Neural crest cell (in vitro differentiated cells): Measurements from ENCODE around the gene SLC7A6OS. TPM values are rescaled to one million over a fixed set of nuclear protein-coding genes. Genes with fewer than 3 reads are reported as not detected.

Source experiments
- DNase-seq: peaks from one replicate; pipeline ENCODE4 v3.0.0; 2021; ENCODE audit warnings: low read depth, mixed read lengths, low spot score
- H3K27ac Mint-ChIP-seq: one replicate; pipeline ENCODE4 v1.8.0; 2021; ENCODE audit warnings: mild to moderate bottlenecking, mixed read lengths; ENCODE audit not compliant: unreplicated experiment
- H3K27me3 Mint-ChIP-seq: 2 replicates; pipeline ENCODE4 v1.8.0; 2021; ENCODE audit warnings: low read depth, mild to moderate bottlenecking, mixed read lengths
- H3K36me3 Mint-ChIP-seq: 2 replicates; pipeline ENCODE4 v1.8.0; 2021; ENCODE audit warnings: low read depth, mild to moderate bottlenecking, mixed read lengths
- H3K4me1 Mint-ChIP-seq: 2 replicates; pipeline ENCODE4 v1.8.0; 2021; ENCODE audit warnings: mixed read lengths
- H3K4me3 Mint-ChIP-seq: one replicate; pipeline ENCODE4 v1.8.0; 2021; ENCODE audit warnings: mild to moderate bottlenecking, mixed read lengths
- H3K9me3 Mint-ChIP-seq: 2 replicates; pipeline ENCODE4 v1.8.0; 2021; ENCODE audit warnings: mixed read lengths
- CTCF ChIP-seq: fragments of 200-600 bp; sonication (generic); conservative IDR thresholded peaks from 2 replicates; pipeline ENCODE4 v1.5.0; 2021; ENCODE audit warnings: antibody characterized with exemption, mild to moderate bottlenecking
- total RNA-seq: library from RNA; stranded (reverse); gene quantifications from 2 replicates; pipeline ENCODE4 v1.2.1, GENCODE V29; 2021

Gene SLC7A6OS
- total RNA-seq, 1 donor from 2014 or later, result 23.8 TPM

GRCh38 chr16:68269793-68270192 lies 41.0 kb downstream of the SLC7A6OS start:
- TF ChIP-seq CTCF, result no peak
- H3K27me3 Mint-ChIP-seq, result no peaks in the 10 kb centered on the region
- no peak overlapping the region for H3K27ac Mint-ChIP-seq

GRCh38 chr16:68267612-68268405 lies 42.9 kb downstream of the SLC7A6OS start:
- H3K9me3 Mint-ChIP-seq, result no peaks in the 10 kb centered on the region
- H3K4me1 Mint-ChIP-seq, result peaks cover 26% of the 10 kb centered on the region
- H3K27me3 Mint-ChIP-seq, result no peaks in the 10 kb centered on the region
- H3K27ac Mint-ChIP-seq, result no peak overlapping the region
- DNase-seq, result no peak
- peak overlapping the region; percentile 41 for H3K4me3 Mint-ChIP-seq
- TF ChIP-seq CTCF, result no peak
- no peaks in the 10 kb centered on the region for H3K36me3 Mint-ChIP-seq

More at GRCh38 chr16:68269793-68270192, 41.0 kb downstream of the SLC7A6OS start:
- no peaks in the 10 kb centered on the region for H3K36me3 Mint-ChIP-seq
- peaks cover 17% of the 10 kb centered on the region for H3K4me1 Mint-ChIP-seq
- DNase-seq, result no peak
- no peaks in the 10 kb centered on the region for H3K9me3 Mint-ChIP-seq
- H3K4me3 Mint-ChIP-seq, result no peak overlapping the region

DNA sequence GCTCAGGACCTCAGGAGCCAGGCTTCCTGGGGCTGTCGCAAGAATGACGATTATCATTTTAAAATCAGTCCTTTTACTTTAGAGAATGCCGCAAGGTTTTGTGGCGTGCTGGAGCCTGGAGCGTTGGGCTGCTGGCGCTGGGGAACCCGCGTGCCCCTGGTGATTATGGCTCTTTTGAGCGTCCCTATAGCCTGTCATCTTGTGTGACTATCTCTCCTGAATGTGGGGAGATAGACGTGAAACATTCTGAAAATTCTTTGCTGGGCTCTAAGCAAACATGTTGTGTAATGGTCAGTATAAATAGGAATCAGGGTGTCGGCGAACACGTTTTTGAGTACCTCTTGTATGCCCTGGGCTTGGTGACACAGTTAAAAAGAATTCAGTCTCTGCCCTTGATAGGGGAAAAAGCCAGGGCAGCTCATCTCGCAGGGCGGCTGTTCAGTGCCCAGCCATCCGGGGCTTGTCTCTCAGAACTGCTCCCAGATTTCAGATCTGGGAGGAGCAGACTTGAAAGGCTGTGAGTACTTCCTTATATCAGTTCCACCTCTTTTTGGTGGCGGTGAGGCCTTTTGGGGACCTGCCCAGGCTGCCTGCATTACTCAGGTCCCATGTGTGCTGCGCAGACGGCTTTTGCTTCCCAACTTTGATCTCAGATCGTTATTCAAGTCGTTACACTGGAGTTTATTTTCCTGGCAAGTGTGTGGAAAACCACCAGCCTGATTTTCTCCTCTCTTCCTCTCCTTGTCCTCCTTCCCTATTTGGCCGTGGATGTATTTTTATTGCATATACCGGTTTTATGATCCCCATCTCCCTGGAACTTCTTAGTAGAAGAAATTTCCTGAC lies 45.4 kb downstream of the SLC7A6OS start:
- H3K36me3 Mint-ChIP-seq, result no peaks in the 10 kb centered on the region
- no peak for DNase-seq

DNA sequence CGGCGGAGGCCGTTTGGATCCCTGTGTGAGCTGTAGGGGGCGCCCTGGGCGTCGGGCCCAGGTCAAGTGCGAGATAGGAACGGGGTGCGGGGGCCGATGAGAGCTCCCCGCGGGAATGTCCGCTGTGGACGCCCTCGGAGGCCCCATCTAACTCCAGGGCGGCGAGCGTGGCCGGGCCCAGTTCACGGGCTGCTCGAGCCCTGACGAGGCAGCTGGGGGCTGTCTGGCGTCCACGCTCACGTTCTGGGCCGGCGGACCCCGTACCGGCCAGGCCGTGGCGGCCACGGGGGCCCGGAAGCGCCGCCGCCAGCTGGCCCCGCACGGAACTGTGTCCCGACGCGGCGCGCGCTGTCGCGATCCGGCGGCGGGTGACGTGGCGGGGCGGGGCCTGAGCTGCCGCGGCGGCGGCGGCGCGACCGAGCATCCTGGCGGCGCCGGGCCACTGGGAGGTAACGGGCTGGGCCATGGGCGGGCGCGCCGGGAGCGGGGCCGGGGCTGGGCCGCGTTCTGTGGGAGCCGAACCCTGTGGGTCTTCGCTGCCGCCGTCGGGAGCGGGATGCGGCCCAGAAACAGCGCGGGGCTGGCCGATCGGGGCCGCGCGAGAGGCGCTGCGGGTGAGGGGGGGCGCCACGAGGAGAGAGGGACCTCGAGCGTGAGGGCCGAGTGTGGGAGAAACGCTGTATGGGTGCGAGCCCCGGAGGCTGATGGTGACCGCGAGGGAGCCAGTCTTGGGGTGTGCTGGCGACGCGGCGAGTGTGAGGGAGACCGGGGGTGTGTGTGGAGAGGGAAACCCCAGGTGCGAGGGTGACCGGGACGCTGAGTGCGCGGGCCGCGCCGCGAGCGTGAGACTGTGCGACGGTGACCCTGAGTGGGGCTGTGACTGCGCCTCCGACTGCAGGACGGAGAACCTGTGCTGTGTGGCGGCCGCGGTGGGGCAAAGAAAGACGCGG lies 46.3 kb downstream of the SLC7A6OS start, which contains the start of gene SLC7A6:
Gene SLC7A6, plus strand, starts transcription at position 399 of the 950 bp plus-strand sequence. CDS start 10,201 bp downstream, outside the sequence.
- Mint-ChIP-seq H3K4me1 (peaks cover 26% of the 10 kb centered on the region), H3K4me3 (peak within 1 kb of the TSS; percentile 92), H3K27ac (peak within 1 kb of the TSS; percentile 92), H3K36me3 (no peaks in the 10 kb centered on the region), H3K9me3 (no peaks in the 10 kb centered on the region), H3K27me3 (no peaks in the 10 kb centered on the region)
- TF ChIP-seq CTCF, result peak; percentile 81
- peak; percentile 58 for DNase-seq

More for the DNA sequence above, 45.4 kb downstream of the SLC7A6OS start:
- no peaks in the 10 kb centered on the region for H3K9me3 Mint-ChIP-seq
- peak overlapping the region; percentile 90 for H3K4me3 Mint-ChIP-seq
- H3K27me3 Mint-ChIP-seq, result no peaks in the 10 kb centered on the region
- H3K27ac Mint-ChIP-seq, result peak overlapping the region; percentile 84
- H3K4me1 Mint-ChIP-seq, result peaks cover 26% of the 10 kb centered on the region
- TF ChIP-seq CTCF, result no peak
